GM18868 (cell line): ENCODE data around the gene FLYWCH1.
"Not testable (repeated sequence)": the region's sequence is repeated elsewhere in the genome, so short reads cannot be mapped to it uniquely, and the experiment has no call there.

Source experiments
- ATAC-seq: cut with Tn5 transposase; IDR thresholded peaks from one replicate; pipeline ENCODE4 v1.9.1; 2021; ENCODE audit warnings: mild to moderate bottlenecking, moderate library complexity; ENCODE audit not compliant: unreplicated experiment

Gene FLYWCH1

DNA sequence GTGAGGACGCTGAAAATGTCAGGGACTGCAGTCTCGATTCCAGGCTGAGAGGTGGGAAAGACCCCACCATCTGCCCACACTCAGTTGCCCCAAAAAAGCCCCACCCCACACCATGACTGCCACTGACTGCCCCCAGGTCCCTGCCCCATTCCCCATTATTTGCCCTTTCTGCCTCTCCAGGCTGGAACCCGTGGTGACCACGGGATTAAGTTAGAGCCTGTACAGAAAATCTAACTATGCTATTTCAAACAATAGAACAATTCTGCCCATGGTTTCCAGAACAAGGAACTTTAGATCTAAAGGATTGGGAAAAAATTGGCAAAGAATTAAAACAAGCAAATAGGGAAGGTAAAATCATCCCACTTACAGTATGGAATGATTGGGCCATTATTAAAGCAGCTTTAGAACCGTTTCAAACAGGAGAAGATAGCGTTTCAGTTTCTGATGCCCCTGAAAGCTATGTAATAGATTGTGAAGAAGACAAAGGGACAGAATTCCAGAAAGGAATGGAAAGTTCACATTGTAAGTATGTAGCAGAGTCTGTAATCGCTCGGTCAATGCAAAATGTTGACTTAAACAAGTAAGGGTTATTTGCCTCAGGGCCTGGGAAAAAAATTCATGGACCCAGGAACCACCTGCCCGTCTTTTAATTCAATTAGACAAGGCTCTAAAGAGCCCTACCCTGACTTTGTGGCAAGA is 14.4 kb downstream of the FLYWCH1 start:
- no peak for ATAC-seq

DNA sequence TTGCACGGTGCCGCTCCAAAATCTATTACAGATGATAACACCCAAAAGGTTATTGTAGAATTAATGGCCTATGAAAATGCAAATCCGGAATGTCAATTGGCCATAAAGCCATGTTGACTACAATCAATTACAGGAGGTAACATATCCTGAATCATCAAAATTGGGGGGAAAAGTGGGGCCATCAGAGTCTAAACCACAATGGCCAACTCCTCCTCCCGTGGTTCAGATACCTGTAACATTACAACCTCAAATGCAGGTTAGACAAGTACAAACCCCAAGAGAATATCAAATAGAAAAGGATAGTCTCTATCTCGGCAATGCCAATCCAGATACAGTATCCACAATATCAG is 14.9 kb downstream of the FLYWCH1 start:
- ATAC-seq = no peak

DNA sequence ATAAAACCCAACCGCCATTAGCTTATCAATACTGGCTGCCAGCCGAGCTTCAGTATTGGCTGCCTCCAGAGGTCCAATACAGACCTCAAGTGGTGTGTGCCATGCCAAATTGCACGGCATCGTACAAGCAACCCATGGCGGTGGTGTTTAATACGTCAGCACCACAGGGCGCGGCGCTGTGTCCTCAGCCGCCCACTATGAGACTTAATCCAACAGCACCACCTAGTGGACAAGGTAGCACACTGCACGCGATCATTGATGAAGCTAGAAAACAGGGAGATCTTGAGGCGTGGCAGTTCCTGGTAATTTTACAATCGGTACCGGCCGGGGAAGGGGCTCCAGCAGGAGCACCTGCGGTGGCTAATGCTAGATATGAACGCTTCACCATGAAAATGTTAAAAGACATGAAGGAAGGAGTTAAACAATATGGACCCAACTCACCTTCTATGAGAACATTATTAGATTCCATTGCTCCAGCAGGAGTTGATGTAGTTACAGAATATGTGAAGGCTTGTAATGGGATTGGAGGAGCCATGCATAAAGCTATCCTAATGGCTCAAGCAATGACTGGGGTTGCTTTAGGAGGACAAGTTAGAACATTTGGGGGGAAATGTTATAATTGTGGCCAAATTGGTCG is 15.4 kb downstream of the FLYWCH1 start:
- peak; percentile 64 for ATAC-seq

DNA sequence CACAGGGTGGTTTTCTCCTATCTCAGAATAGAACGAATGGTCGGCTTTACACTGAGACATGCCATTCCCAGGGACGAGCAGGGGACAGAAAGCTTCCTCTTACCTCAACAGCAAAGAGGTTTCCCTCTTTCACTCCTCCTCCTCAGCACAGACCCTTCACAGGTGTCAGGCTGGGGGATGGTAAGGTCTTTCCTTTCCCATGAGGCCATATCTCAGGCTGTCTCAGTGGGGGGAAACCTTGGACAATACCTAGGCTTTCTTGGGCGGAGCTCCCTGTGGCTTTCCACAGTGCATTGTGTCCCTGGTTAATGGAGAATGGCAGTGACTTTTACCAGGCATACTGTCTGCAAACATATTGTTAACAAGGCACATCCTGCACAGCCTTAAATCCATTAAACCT is 16.4 kb downstream of the FLYWCH1 start:
- ATAC-seq = not testable (repeated sequence)

DNA sequence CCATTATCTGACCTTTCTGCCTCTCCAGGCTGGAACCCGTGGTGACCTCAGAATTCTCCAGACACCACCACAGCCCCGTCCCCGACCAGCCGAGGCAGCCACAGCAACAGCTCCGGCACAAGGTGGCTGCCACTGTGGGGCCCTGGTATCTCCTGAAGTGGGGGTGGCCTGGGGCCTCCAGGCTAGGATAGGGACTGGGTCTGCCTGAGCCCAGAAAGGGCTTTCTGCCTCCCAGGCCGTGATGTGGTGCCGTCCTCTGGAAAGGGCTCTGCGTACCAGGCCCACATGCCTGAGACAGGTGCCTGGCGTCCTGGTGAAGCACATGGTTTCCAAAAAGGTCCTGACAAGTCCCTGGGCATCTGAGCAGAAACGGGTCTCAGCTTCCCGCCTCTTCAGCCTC is 17.1 kb downstream of the FLYWCH1 start:
- ATAC-seq = no peak

DNA sequence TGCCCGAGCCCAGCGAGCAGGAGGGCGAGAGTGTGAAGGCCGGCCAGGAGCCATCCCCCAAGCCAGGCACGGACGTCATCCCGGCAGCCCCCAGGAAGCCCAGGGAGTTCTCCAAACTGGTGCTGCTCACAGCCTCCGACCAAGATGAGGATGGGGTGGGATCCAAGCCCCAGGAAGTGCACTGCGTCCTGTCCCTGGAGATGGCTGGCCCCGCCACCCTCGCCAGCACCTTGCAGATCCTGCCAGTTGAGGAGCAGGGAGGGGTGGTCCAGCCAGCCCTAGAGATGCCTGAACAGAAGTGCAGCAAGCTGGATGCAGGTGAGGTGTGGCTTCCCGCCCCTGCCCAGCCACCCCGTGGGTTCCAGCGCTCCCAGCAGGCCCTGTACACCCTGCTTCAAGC is 18.0 kb downstream of the FLYWCH1 start:
- no peak for ATAC-seq

DNA sequence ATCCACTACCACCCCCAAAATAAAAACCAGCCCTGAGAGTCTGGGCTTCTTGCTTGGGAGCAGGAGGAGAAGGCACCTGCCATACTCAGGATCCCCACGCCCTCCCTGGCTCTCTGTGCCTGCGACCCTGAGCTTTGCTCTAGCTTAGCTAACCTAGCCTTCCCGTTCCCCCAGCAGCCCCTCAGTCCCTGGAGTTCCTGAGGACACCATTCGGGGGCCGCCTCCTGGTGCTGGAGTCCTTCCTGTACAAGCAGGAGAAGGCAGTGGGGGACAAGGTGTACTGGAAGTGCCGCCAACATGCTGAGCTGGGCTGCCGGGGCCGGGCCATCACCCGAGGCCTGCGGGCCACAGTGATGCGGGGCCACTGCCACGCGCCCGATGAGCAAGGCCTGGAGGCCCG is 18.5 kb downstream of the FLYWCH1 start:
- ATAC-seq = no peak

DNA sequence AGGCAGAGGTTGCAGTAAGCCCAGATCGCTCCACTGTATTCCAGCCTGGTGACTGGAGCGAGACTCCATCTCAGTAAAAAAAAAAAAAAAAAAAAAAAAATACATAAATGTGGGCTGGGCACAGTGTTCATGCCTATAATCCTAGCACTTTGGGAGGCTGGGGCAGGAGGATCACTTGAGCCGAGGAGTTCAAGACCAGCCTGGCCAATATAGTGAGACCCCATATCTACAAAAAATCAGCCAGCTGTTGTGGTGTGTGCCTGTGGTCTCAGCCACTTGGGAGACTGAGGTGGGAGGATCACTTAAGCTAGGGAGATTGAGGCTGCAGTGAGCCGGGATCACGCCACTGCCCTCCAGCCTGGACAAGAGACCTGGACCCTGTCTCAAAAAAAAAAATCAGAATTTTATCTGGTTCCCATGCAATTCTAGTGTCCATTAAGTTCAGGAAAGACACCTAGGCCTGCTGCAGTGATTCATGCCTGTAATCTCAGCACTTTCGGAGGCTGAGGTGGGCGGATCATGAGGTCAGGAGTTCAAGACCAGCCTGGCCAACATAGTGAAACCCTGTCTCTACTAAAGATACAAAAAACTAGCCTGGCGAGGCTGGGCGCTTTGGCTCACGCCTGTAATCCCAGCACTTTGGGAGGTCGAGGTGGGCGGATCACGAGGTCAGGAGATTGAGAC is 19.6 kb downstream of the FLYWCH1 start:
- ATAC-seq = not testable (repeated sequence)

DNA sequence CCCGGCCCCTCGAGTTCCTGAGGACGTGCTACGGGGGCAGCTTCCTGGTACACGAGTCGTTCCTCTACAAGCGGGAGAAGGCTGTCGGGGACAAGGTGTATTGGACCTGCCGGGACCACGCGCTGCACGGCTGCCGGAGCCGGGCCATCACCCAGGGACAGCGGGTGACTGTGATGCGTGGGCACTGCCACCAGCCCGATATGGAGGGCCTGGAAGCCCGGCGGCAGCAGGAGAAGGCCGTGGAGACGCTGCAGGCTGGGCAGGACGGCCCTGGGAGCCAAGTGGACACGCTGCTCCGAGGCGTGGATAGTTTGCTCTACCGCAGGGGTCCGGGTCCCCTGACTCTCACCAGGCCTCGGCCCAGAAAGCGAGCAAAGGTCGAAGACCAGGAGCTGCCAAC is 21.4 kb downstream of the FLYWCH1 start:
- no peak for ATAC-seq

DNA sequence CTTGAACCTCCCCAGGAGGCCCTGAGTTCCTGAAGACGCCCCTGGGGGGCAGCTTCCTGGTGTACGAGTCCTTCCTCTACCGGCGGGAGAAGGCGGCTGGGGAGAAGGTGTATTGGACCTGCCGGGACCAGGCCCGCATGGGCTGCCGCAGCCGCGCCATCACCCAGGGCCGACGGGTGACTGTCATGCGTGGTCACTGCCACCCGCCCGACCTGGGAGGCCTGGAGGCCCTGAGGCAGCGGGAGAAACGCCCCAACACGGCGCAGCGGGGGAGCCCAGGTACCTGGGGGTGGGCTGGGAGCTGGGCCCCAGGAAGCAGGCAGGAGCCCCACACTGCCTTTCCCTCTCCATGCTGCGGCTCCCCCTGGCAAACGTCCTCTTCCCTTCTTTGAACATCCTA is 22.0 kb downstream of the FLYWCH1 start:
- no peak for ATAC-seq

DNA sequence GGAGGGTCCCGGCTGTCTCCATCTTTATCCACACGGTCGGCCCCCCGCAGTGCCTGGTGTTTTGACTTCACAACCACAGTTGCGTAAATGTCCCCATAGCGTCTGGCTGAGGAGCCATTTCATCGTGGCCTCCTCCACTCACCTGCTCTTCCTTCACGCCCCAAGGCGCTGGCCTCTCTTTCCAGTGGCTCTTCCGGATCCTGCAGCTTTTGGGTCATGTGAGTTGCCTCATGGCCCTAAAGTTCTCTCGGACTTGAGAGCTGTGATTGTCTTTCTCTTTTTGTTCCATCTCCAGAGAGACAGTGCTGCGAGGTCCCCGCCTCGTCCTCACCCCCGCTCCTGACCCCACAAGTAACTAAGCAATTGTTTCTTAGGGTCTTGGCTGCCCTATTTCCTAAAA is 22.7 kb downstream of the FLYWCH1 start:
- ATAC-seq = no peak

DNA sequence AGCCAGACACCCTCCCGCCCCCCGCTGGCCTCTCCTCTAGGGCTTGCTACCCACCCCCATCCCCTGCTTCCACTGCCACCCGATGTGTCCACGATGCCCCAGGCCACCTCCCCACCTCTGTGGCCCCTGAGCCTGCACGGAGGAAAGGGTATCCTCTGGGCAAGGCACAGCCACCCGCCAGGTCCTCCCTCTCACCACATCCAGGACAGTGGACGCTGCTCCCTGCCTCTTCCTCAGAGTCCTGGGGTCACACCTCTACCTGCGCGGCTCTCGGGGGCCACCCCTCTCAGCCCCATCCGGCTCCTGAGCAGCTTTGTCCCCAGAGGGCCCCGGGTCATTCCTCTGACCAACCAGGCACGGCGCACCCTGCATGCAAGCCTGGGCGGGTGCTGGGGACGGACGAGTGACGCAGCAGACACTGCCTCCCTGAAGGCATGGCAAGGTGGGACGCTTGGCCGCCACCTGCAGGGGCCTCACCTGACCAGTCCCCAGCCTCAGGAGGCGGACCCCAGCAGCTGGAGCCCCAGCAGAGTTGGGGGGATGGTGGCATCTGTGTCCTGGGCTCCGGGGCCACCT is 24.8 kb downstream of the FLYWCH1 start:
- no peak for ATAC-seq

DNA sequence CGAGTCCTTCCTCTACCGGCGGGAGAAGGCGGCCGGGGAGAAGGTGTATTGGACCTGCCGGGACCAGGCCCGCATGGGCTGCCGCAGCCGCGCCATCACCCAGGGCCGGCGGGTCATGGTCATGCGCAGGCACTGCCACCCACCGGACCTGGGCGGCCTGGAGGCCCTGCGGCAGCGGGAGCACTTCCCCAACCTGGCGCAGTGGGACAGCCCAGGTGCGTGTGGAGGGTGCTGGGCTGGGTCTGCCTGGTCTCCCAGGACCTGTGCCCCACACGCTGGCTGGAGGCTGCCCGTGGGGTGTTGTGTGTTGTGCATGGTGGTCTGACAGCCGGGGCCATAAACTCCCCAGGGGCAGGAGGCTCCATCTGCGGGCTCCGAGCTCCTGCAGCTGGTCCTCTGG is 25.4 kb downstream of the FLYWCH1 start:
- ATAC-seq = no peak

DNA sequence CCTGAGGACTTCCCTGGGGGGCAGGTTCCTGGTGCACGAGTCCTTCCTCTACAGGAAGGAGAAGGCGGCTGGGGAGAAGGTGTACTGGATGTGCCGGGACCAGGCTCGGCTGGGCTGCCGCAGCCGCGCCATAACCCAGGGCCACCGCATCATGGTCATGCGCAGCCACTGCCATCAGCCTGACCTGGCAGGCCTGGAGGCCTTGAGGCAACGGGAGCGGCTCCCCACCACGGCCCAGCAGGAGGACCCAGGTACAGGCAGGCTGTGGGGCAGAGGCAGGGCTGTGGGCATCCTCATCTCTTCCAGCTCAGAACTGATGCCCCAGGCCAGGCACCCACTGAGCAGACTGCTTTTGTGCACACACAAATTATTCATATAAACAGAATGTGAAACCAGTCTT is 26.5 kb downstream of the FLYWCH1 start:
- ATAC-seq = no peak

DNA sequence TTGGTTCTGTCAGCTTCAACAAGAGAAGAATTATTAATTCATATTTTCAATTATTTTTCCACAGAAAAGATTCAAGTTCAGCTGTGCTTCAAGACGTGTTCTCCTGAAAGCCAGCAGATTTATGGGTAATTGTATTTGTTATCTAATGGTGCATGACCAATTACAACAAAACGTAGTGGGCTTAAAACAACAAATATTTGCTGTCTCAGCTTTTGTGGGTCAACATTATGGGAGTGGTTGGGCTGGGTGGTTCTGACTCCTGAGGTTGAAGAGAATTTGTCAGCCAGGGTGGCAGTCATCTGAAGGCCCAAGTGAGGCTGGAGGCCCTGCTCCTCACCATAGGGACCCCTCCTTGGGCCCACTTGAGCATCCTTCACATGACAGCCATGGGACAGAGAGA is 28.2 kb downstream of the FLYWCH1 start:
- no peak for ATAC-seq

DNA sequence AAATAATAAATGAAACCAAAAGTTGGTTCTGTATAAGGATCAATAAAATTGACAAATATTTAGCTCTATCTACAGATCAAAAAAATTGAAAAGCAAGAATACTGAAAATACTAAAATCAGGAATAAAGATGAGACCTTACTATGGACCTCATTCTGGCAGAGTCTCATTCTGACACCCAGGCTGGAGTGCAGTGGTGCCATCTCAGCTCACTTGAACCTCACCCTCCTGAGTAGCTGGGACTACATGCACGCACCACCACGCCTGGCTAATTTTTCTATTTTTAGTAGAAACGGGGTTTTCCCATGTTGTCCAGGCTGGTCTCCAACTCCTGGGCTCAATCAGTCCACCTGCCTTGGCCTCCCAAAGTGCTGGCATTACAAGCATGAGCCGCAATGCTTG is 30.3 kb downstream of the FLYWCH1 start:
- ATAC-seq = no peak

DNA sequence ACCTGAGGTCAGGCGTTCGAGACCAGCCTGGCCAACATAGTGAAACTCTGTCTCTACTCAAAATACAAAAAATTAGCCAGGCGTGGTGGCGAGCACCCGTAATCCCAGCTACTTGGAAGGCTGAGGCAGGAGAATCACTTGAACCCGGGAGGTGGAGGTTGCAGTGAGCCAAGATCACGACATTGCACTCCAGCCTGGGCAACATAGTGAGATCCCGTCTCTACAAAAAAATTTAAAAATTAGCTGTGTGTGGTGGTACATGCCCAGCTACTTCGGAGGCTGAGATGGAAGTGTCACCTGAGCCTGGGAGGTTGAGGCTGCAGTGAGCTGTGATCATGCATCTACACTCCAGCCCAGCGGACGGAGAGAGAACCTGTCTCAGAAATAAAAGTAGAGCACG is 32.0 kb downstream of the FLYWCH1 start:
- ATAC-seq = not testable (repeated sequence)

DNA sequence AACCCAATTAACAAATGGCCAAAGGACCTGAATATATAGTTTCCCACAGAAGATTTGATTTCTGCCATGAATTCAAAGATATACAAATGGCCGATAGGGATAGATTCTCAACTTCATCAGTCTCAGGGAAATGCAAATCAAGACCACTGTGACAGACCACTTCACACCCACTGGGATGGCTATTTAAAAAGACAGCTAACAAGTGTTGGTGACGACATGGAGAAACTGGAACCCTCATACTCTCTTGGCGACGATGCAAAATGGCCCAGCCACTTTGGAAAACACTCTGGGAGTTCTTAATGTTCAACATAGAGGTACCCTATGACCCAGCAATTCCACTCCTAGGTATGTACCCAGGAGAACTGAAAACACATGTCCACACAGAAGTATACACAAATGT is 34.9 kb downstream of the FLYWCH1 start:
- ATAC-seq = no peak

DNA sequence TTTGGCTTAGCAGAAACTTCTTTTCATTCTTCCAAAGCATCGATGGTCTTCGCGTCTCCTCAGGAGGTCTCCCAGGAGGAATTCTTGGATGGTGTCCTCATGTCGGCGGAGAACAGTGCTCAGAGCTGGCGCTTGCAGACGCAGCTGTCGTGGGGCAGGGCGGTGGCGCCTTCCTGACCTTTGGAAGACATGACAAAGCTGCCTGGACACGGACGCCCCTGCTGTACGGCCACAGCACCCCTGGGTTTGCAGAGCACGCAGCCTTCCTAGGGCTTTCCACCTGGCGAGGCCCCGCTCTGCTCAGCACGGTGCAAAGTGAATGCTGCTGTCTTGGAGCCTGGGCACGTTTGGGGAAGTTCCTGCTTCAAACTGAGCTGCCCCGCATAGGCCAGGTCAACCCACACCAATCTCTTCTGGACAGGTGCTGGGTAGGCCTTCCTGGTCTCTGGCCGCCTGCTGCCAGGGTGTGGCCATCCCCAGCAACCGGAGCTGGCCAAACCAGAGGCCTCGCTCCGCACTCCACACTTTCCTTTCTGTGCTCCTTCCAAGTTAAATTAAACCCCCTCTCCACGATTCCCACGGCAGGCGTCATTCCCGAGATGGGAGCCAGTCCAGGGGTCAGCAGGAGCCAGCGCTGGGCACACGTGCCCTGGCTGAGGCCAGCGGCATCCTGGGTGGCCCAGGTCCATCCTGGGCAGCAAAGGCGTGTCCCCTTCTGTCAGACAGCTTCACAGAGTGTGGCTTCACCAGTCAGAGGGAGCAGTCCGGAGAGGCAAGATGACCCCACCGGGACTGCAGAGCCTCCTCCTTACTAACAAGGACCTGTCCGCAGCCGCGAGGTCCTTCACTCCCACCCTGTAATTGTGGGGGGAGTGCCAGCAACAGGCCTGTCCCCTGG is 37.3 kb downstream of the FLYWCH1 start:
- ATAC-seq = no peak

DNA sequence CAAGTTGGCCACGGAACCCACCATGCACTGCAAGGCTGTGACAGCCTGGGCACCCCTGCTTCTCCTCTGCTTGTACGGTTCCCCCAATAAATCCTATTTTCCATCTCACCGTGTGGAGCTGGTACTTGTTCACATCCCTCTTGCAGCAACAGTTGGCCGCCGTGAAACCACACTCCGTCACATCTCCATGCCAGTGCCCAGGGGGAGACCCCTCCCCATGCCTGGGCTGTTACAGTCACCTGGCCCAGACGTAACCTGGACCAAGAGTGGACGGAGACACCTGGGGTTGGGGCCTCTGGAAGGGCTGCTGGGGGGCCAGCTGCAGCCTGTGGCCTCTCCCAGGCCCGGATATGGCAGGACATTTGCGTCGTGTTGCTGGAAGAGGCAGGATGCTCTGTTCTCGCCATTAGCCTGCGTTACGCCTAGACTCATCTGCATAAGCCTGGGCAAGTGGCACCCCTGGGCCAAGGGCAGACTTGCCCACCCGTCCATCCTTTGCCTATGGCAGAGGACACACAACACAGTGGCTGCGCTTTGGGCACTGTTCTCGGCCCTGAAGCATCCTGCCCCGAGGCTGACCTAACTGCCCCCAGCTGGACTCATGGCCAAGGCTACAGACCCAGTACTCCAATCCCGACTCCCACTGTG is 38.1 kb downstream of the FLYWCH1 start:
- no peak for ATAC-seq

DNA sequence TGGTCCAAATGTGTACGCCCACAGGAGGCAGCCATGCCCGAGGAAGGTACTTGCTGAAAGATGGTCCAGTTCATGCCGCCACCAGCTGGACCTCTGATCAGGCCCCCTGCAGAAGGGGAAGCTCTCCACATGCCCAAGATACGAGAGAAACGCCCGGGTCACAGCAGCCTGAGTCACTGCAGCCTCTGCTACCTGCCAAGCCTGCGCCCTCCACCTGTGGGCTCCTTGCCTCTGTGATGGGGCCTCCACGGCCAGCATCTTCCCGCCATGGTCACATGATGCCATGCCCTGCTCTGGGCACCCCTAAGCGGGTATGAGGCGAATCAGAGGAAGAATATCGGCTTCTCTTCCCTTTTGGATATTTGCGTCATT is 38.6 kb downstream of the FLYWCH1 start:
- no peak for ATAC-seq
